Trophoblast cell (in vitro differentiated cells and primary cell): ENCODE measurements around the gene PEPD.
A peak's percentile ranks its signal among the peaks of the same experiment; 100 is the strongest.

ENCODE experiments used
- DNase-seq, 2 donors: peaks; one replicate each; pipeline ENCODE4 v3.0.0-alpha.2; 2016
- H2AFZ ChIP-seq: 2 replicates; pipeline ENCODE4 v1.6.1; 2013; ENCODE audit warnings: low read length, moderate library complexity, mild to moderate bottlenecking; ENCODE audit not compliant: insufficient read depth, poor library complexity
- H2AK5ac ChIP-seq: 2 replicates; pipeline ENCODE4 v1.6.1; 2013; ENCODE audit warnings: mild to moderate bottlenecking, low read length
- H2BK120ac ChIP-seq: 2 replicates; pipeline ENCODE4 v1.6.1; 2013; ENCODE audit warnings: low read length, mild to moderate bottlenecking, moderate library complexity; ENCODE audit not compliant: insufficient read depth, poor library complexity
- H2BK12ac ChIP-seq: 2 replicates; pipeline ENCODE4 v1.6.1; 2013; ENCODE audit warnings: mild to moderate bottlenecking, low read length, moderate library complexity
- H2BK5ac ChIP-seq: 2 replicates; pipeline ENCODE4 v1.6.1; 2013; ENCODE audit warnings: low read length, low read depth, moderate library complexity, mild to moderate bottlenecking; ENCODE audit not compliant: poor library complexity
- H3K14ac ChIP-seq: 2 replicates; pipeline ENCODE4 v1.6.1; 2013; ENCODE audit warnings: mild to moderate bottlenecking, low read length
- H3K18ac ChIP-seq: 2 replicates; pipeline ENCODE4 v1.6.1; 2013; ENCODE audit warnings: mild to moderate bottlenecking, low read length
- H3K23ac ChIP-seq: 2 replicates; pipeline ENCODE4 v1.6.1; 2013; ENCODE audit warnings: low read length
- H3K27ac ChIP-seq: 2 replicates; pipeline ENCODE4 v1.5.1; 2013; ENCODE audit warnings: low read depth, mild to moderate bottlenecking, inconsistent platforms, low read length, moderate library complexity
- H3K27me3 ChIP-seq: 2 replicates; pipeline ENCODE4 v1.6.1; 2013; ENCODE audit warnings: inconsistent platforms, mild to moderate bottlenecking, low read length, moderate library complexity; ENCODE audit not compliant: insufficient read depth
- H3K36me3 ChIP-seq, 2 experiments: 1 replicate in 1 of 2; 2 replicates in 1 of 2; pipeline ENCODE4 v1.6.1; 2013; ENCODE audit warnings: low read length in 2 of 2, mild to moderate bottlenecking in 2 of 2, moderate library complexity in 1 of 2; ENCODE audit not compliant: insufficient read depth in 2 of 2, control insufficient read depth in 1 of 2
- H3K4ac ChIP-seq: 2 replicates; pipeline ENCODE4 v1.6.1; 2013; ENCODE audit warnings: low read depth, mild to moderate bottlenecking, low read length, moderate library complexity
- H3K4me1 ChIP-seq, 2 experiments: 1 replicate in 1 of 2; 2 replicates in 1 of 2; pipeline ENCODE4 v1.6.1; 2013; ENCODE audit warnings: low read length in 2 of 2, mild to moderate bottlenecking in 2 of 2, moderate library complexity in 1 of 2; ENCODE audit not compliant: insufficient read depth in 2 of 2, control insufficient read depth in 1 of 2
- H3K4me2 ChIP-seq: 2 replicates; pipeline ENCODE4 v1.6.1; 2013; ENCODE audit warnings: inconsistent platforms, mild to moderate bottlenecking, low read length, moderate library complexity
- H3K4me3 ChIP-seq: 2 replicates; pipeline ENCODE4 v1.5.1; 2013; ENCODE audit warnings: mild to moderate bottlenecking, low read depth, low read length, inconsistent platforms
- H3K79me1 ChIP-seq: one replicate; pipeline ENCODE4 v1.6.1; 2013; ENCODE audit warnings: low read length
- H3K79me2 ChIP-seq: 2 replicates; pipeline ENCODE4 v1.6.1; 2013; ENCODE audit warnings: low read length, mild to moderate bottlenecking; ENCODE audit not compliant: control insufficient read depth, insufficient read depth, poor library complexity
- H3K9ac ChIP-seq: 2 replicates; pipeline ENCODE4 v1.6.1; 2013; ENCODE audit warnings: mild to moderate bottlenecking, low read length
- H3K9me3 ChIP-seq: 2 replicates; pipeline ENCODE4 v1.6.1; 2013; ENCODE audit warnings: low read depth, mild to moderate bottlenecking, control low read depth, inconsistent platforms, low read length; ENCODE audit not compliant: insufficient read depth
- H4K12ac ChIP-seq: 2 replicates; pipeline ENCODE4 v1.6.1; 2013; ENCODE audit warnings: low read depth, mild to moderate bottlenecking, low read length, moderate library complexity
- H4K8ac ChIP-seq: 2 replicates; pipeline ENCODE4 v1.6.1; 2013; ENCODE audit warnings: low read depth, mild to moderate bottlenecking, low read length, moderate library complexity
- H4K91ac ChIP-seq: one replicate; pipeline ENCODE4 v1.6.1; 2013; ENCODE audit warnings: low read depth, mild to moderate bottlenecking, low read length, moderate library complexity
- WGBS: extraction: QIAGEN DNeasy Blood & Tissue Kit; methylation state at CpG from one replicate; pipeline ENCODE4 v1.1.7; 2013; ENCODE audit warnings: missing lambda C conversion rate; ENCODE audit not compliant: insufficient read length, insufficient coverage; ENCODE audit errors: extremely low coverage; 5-methylcytosine and 5-hydroxymethylcytosine counted together

The PEPD gene

GRCh38 chr19:33529094-33529676 lies 7.6 kb upstream of the PEPD start:
- Histone ChIP-seq H3K9me3 (peaks cover 2% of the 10 kb centered on the region), H2AK5ac (no peak overlapping the region)
- WGBS: no CpG with 5 or more reads among the region's 12 CpGs

DNA sequence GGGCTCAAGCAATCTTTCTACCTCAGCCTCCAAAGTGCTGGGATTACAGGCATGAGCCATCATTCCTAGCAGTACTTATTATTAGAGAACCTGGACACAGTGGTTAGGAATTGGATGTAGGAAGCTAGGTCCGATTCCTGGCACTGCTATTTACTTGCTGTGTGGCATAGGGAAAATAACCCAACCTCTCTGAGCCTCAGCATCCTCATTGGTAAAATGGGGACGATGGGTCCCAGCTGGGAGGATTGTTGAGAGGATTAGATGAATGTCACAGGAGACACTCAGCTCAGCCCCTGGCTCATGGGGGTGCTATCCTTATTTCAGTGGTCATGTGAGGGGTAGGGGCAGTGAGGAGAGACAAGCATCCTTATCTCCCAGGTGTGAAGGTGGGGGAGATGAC lies 6.8 kb upstream of the PEPD start:
- Histone ChIP-seq H2AFZ (no peak overlapping the region), H3K9ac (no peak overlapping the region), H3K79me1 (no peaks in the 10 kb centered on the region), H3K4me2 (no peak overlapping the region), H4K8ac (no peak overlapping the region), H3K27ac (no peak overlapping the region), H3K79me2 (no peaks in the 10 kb centered on the region), H3K14ac (no peak overlapping the region), H2BK5ac (no peak overlapping the region), H4K12ac (no peak overlapping the region), H3K23ac (no peak overlapping the region), H2AK5ac (no peak overlapping the region), H2BK12ac (no peak overlapping the region), H2BK120ac (no peak overlapping the region), H3K27me3 (no peaks in the 10 kb centered on the region), H3K36me3 (no peaks in the 10 kb centered on the region), H3K4me3 (no peak overlapping the region), H3K18ac (no peak overlapping the region), H3K4ac (no peak overlapping the region), H4K91ac (no peak overlapping the region), H3K9me3 (peaks cover 2% of the 10 kb centered on the region), H3K4me1 (no peaks in the 10 kb centered on the region)
- WGBS: no CpG with 5 or more reads among the region's 2 CpGs
- no peak for DNase-seq

More at GRCh38 chr19:33529094-33529676, 7.6 kb upstream of the PEPD start:
- Histone ChIP-seq H3K79me2 (no peaks in the 10 kb centered on the region), H3K4me1 (no peaks in the 10 kb centered on the region), H3K14ac (no peak overlapping the region), H4K12ac (no peak overlapping the region), H4K8ac (no peak overlapping the region), H3K23ac (no peak overlapping the region), H3K27me3 (no peaks in the 10 kb centered on the region), H3K79me1 (no peaks in the 10 kb centered on the region), H3K4ac (no peak overlapping the region), H3K4me3 (no peak overlapping the region), H2BK5ac (no peak overlapping the region), H3K9ac (no peak overlapping the region), H4K91ac (no peak overlapping the region), H2BK120ac (no peak overlapping the region), H3K27ac (no peak overlapping the region), H3K36me3 (no peaks in the 10 kb centered on the region), H2BK12ac (no peak overlapping the region), H3K18ac (no peak overlapping the region), H3K4me2 (no peak overlapping the region), H2AFZ (no peak overlapping the region)
- no peak for DNase-seq

DNA sequence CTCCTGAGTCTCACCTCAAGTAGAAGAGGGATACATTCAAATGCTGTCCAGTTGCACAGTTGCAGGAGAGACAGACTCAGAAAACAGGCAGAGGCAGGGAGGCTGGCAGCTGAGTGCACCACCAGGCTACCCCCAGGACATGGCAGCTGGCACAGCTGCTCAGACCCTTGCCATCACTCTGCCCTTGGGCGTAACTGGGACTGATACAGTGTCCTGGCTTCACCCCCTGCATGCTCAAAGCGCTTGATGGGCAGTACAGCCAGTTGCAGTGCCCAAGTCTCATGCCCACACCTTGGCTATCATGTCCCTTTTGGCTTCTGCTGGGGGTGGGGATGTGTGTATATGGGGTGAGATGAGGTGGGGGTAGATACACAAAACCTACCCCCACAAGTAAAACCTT lies 5.5 kb upstream of the PEPD start:
- DNase-seq: no peak
- no peak overlapping the region for H2BK5ac ChIP-seq
- no peaks in the 10 kb centered on the region for H3K4me1 ChIP-seq
- peaks cover 2% of the 10 kb centered on the region for H3K9me3 ChIP-seq
- H3K14ac ChIP-seq: no peak overlapping the region
- no peak overlapping the region for H3K27ac ChIP-seq
- H2BK12ac ChIP-seq: no peak overlapping the region
- H3K4me2 ChIP-seq: no peak overlapping the region
- no CpG with 5 or more reads among the region's 2 CpGs for WGBS
- no peaks in the 10 kb centered on the region for H3K36me3 ChIP-seq
- no peak overlapping the region for H4K91ac ChIP-seq
- peak overlapping the region; percentile 46 for H3K23ac ChIP-seq
- H4K8ac ChIP-seq: no peak overlapping the region
- no peaks in the 10 kb centered on the region for H3K27me3 ChIP-seq
- no peak overlapping the region for H4K12ac ChIP-seq
- no peak overlapping the region for H2AFZ ChIP-seq
- H3K4me3 ChIP-seq: no peak overlapping the region
- no peak overlapping the region for H3K4ac ChIP-seq
- H3K79me2 ChIP-seq: no peaks in the 10 kb centered on the region
- H3K9ac ChIP-seq: no peak overlapping the region
- H2AK5ac ChIP-seq: no peak overlapping the region
- no peak overlapping the region for H2BK120ac ChIP-seq
- H3K18ac ChIP-seq: no peak overlapping the region
- H3K79me1 ChIP-seq: no peaks in the 10 kb centered on the region

DNA sequence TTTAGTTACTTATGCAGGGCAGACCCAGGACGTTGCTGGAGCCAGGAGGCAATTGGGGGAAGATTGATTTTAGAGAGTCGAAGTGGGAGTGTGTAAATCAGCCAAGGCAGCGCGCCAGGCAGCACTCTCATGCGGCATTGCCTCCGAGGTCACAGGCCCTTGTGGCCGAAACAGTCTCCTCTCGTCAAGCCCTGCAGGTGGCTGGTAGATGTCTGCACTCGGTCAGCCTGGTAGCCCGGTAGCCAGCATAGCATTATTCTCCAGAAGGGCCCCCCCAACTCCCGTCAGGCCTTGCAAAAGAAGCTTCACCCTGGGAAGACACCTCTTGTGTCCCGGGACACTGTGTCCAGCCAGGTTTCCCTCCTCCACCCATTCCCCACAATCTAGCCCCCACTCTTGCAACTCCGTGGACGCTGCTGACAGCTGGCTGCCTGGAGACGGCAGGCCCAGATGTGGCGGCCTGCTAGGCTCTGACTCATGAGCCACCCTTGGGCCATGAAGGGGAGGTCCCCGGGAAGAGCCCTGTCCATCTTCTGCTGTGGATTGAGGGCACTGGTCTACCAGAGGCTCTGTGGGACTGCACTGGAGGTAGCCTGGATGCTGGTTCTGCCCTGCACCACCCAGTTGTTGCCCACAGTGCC lies 2.6 kb upstream of the PEPD start:
- DNase-seq: no peak

More for the DNA sequence above, 2.6 kb upstream of the PEPD start:
- H2AK5ac ChIP-seq: no peak overlapping the region
- no peak overlapping the region for H2BK5ac ChIP-seq
- no peak overlapping the region for H3K27ac ChIP-seq
- peaks cover 4% of the 10 kb centered on the region for H3K9me3 ChIP-seq
- no peak overlapping the region for H4K8ac ChIP-seq
- no peak overlapping the region for H2BK120ac ChIP-seq
- H3K79me2 ChIP-seq: no peaks in the 10 kb centered on the region
- no peak overlapping the region for H3K14ac ChIP-seq
- H3K36me3 ChIP-seq: no peaks in the 10 kb centered on the region
- H2AFZ ChIP-seq: no peak overlapping the region
- H3K4me1 ChIP-seq: peaks cover 5% of the 10 kb centered on the region in 2 experiments
- no peak overlapping the region for H3K23ac ChIP-seq
- no peak overlapping the region for H4K91ac ChIP-seq
- no peak overlapping the region for H3K9ac ChIP-seq
- H3K27me3 ChIP-seq: no peaks in the 10 kb centered on the region
- H2BK12ac ChIP-seq: no peak overlapping the region
- H4K12ac ChIP-seq: no peak overlapping the region
- no CpG with 5 or more reads among the region's 17 CpGs for WGBS
- H3K4me2 ChIP-seq: no peak overlapping the region
- H3K4ac ChIP-seq: no peak overlapping the region
- no peak overlapping the region for H3K18ac ChIP-seq
- H3K4me3 ChIP-seq: no peak overlapping the region
- peaks cover 3% of the 10 kb centered on the region for H3K79me1 ChIP-seq
